SK-N-SH treated with all-trans-retinoic acid at 6 μM for 48 hours (cell line): ENCODE measurements around the gene SUSD3.

Source experiments
- ATAC-seq: fragments of 200-7000 bp; cut with Tn5 transposase; 3 replicates; pipeline ENCODE4 v1.9.1; 2020; ENCODE audit warnings: mild to moderate bottlenecking, moderate library complexity
- ARNTL ChIP-seq: fragments of 450-650 bp; formaldehyde crosslinking; IDR thresholded peaks from 2 replicates; pipeline ENCODE4 v1.5.0; 2020; ENCODE audit warnings: low read depth, mild to moderate bottlenecking, moderate library complexity, borderline replicate concordance
- BACH2 ChIP-seq: fragments of 250-450 bp; sonication (Bioruptor Pico); IDR thresholded peaks from 2 replicates; pipeline ENCODE4 v1.9.0; 2021; ENCODE audit warnings: mild to moderate bottlenecking, borderline replicate concordance
- CSDC2 ChIP-seq: fragments of 250-450 bp; sonication (Bioruptor Pico); IDR thresholded peaks from 2 replicates; pipeline ENCODE4 v1.5.0; 2020; ENCODE audit warnings: mild to moderate bottlenecking, moderate library complexity
- ESRRG ChIP-seq: fragments of 250-450 bp; sonication (Bioruptor Pico); IDR thresholded peaks from 2 replicates; pipeline ENCODE4 v1.6.1; 2021; ENCODE audit warnings: mild to moderate bottlenecking
- GLIS3 ChIP-seq: fragments of 250-450 bp; sonication (Bioruptor Pico); IDR thresholded peaks from 2 replicates; pipeline ENCODE4 v1.5.0; 2020; ENCODE audit warnings: mild to moderate bottlenecking, moderate library complexity
- ISL1 ChIP-seq: fragments of 250-450 bp; sonication (Bioruptor Pico); IDR thresholded peaks from 2 replicates; pipeline ENCODE4 v2.1.2; 2022; ENCODE audit warnings: mild to moderate bottlenecking, moderate library complexity
- OSR1 ChIP-seq: fragments of 250-450 bp; sonication (Bioruptor Pico); IDR thresholded peaks from 2 replicates; pipeline ENCODE4 v1.8.0; 2022; ENCODE audit warnings: moderate library complexity, mild to moderate bottlenecking, inconsistent platforms
- RARB ChIP-seq: fragments of 250-450 bp; sonication (Bioruptor Pico); IDR thresholded peaks from 2 replicates; pipeline ENCODE4 v1.8.0; 2021; ENCODE audit warnings: mild to moderate bottlenecking, moderate library complexity
- SNAI2 ChIP-seq: fragments of 250-450 bp; sonication (Bioruptor Pico); IDR thresholded peaks from 2 replicates; pipeline ENCODE4 v1.5.0; 2020; ENCODE audit warnings: mild to moderate bottlenecking, moderate library complexity
- TCF4 ChIP-seq: fragments of 250-450 bp; sonication (Bioruptor Pico); IDR thresholded peaks from 2 replicates; pipeline ENCODE4 v1.8.0; 2021; ENCODE audit warnings: mild to moderate bottlenecking, moderate library complexity, borderline replicate concordance
- TOX ChIP-seq: fragments of 250-450 bp; sonication (Bioruptor Pico); IDR thresholded peaks from 2 replicates; pipeline ENCODE4 v1.8.0; 2021; ENCODE audit warnings: mild to moderate bottlenecking, moderate library complexity, borderline replicate concordance
- ZC3H10 ChIP-seq: fragments of 250-450 bp; sonication (Bioruptor Pico); IDR thresholded peaks from 2 replicates; pipeline ENCODE4 v1.5.1; 2021; ENCODE audit warnings: mild to moderate bottlenecking, moderate library complexity
- ZFP3 ChIP-seq: fragments of 250-450 bp; sonication (Bioruptor Pico); IDR thresholded peaks from 2 replicates; pipeline ENCODE4 v1.5.0; 2020; ENCODE audit warnings: mild to moderate bottlenecking, moderate library complexity
- ZFP30 ChIP-seq: fragments of 450-650 bp; formaldehyde crosslinking; IDR thresholded peaks from 2 replicates; pipeline ENCODE4 v1.5.0; 2022; ENCODE audit warnings: mild to moderate bottlenecking, moderate library complexity
- ZNF565 ChIP-seq: fragments of 450-650 bp; formaldehyde crosslinking; conservative IDR thresholded peaks from 2 replicates; pipeline ENCODE4 v1.5.0; 2020; ENCODE audit warnings: low read depth, mild to moderate bottlenecking, moderate library complexity
- ZNF70 ChIP-seq: fragments of 450-650 bp; formaldehyde crosslinking; IDR thresholded peaks from 2 replicates; pipeline ENCODE4 v1.5.0; 2020; ENCODE audit warnings: mild to moderate bottlenecking, moderate library complexity
- ZNF8 ChIP-seq: fragments of 450-650 bp; formaldehyde crosslinking; IDR thresholded peaks from 2 replicates; pipeline ENCODE4 v1.5.0; 2020; ENCODE audit warnings: mild to moderate bottlenecking, moderate library complexity
- TF ChIP-seq, protein P1 (sequence below): fragments of 250-450 bp; sonication (Bioruptor Pico); IDR thresholded peaks from 2 replicates; pipeline ENCODE4 v1.8.0; 2021; ENCODE audit warnings: low read depth, mild to moderate bottlenecking, moderate library complexity, borderline replicate concordance
- TF ChIP-seq, protein P2 (sequence below): fragments of 250-450 bp; sonication (Bioruptor Pico); IDR thresholded peaks from 2 replicates; pipeline ENCODE4 v1.8.0; 2020; ENCODE audit warnings: mild to moderate bottlenecking, moderate library complexity, borderline replicate concordance
- TF ChIP-seq, protein P3 (sequence below): fragments of 250-450 bp; sonication (Bioruptor Pico); IDR thresholded peaks from 2 replicates; pipeline ENCODE4 v1.5.1; 2021; ENCODE audit warnings: mild to moderate bottlenecking, moderate library complexity
- TF ChIP-seq, protein P4 (sequence below): fragments of 250-450 bp; sonication (Bioruptor Pico); IDR thresholded peaks from 2 replicates; pipeline ENCODE4 v1.5.0; 2020; ENCODE audit warnings: mild to moderate bottlenecking, moderate library complexity
- TF ChIP-seq, protein P5 (sequence below): fragments of 250-450 bp; sonication (Bioruptor Pico); IDR thresholded peaks from 2 replicates; pipeline ENCODE4 v1.5.1; 2020; ENCODE audit warnings: low read depth, mild to moderate bottlenecking, moderate library complexity

SUSD3 gene

DNA sequence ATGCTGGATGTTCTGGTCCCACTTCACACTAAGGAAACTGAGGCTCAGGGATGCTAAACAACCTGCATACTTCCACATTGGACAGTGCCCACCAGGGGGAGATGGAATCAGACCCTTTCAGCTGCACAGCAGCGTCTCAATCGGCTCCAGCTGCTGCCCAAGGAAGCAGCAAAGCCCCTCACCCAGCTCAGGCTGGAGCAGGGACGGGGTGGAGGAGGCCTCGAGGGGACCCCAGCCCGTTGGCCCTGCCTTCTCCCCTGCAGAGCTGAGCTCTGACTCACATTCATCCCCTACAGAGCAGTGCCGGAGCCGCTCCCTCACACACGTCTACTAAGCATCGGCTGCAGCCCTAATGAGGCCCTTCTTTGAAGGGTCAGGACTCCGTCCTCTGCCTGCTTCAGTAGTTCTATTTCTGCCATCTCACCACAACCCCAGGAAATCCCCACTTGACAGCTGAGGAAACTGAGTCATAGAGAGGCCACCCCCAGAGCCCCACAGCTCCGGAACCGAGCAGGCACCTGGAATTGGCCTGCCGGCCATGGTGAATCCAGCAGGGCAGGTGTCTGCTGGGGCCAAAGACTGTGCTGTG is 21.5 kb upstream of the SUSD3 start:
- ATAC-seq, result no peak

DNA sequence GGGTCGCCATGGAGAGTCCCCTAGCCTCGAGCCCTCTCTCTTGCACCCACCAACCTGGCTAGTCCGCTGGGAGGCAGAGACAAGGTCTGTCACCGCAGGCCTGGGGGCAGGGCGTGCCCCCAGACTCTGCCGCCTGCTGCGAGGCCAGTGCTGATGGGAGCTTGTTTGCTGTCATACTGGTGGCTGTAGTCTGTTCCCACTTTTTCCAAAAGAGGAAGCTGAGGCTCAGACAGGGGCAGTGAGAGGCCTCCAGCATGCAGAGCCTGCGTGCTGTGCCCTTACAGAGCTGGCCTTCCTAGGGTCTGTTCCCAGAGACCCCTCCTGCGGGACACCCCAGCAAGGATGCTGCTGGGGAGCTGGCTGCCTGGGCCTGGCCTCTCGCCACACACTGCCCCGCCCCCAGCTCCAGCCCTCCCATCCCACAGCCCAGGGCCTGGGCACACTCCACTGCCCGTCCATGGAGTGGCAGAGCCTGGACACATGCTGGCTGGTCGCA is 21.0 kb upstream of the SUSD3 start:
- no peak for ATAC-seq

More for the DNA sequence above, 21.5 kb upstream of the SUSD3 start:
- TF ChIP-seq, protein P1, sequence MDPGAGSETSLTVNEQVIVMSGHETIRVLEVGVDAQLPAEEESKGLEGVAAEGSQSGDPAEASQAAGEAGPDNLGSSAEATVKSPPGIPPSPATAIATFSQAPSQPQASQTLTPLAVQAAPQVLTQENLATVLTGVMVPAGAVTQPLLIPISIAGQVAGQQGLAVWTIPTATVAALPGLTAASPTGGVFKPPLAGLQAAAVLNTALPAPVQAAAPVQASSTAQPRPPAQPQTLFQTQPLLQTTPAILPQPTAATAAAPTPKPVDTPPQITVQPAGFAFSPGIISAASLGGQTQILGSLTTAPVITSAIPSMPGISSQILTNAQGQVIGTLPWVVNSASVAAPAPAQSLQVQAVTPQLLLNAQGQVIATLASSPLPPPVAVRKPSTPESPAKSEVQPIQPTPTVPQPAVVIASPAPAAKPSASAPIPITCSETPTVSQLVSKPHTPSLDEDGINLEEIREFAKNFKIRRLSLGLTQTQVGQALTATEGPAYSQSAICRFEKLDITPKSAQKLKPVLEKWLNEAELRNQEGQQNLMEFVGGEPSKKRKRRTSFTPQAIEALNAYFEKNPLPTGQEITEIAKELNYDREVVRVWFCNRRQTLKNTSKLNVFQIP (CRISPR knock-in tag), result no peak
- TF ChIP-seq ZNF70, result no peak
- no peak for TF ChIP-seq CSDC2 (CRISPR knock-in tag)
- TF ChIP-seq ZNF8 (CRISPR knock-in tag), result no peak
- no peak for TF ChIP-seq BACH2
- no peak for TF ChIP-seq TOX (CRISPR knock-in tag)
- no peak for TF ChIP-seq ZNF565 (CRISPR knock-in tag)
- no peak for TF ChIP-seq ISL1
- TF ChIP-seq ZFP3, result no peak
- TF ChIP-seq, protein P2, sequence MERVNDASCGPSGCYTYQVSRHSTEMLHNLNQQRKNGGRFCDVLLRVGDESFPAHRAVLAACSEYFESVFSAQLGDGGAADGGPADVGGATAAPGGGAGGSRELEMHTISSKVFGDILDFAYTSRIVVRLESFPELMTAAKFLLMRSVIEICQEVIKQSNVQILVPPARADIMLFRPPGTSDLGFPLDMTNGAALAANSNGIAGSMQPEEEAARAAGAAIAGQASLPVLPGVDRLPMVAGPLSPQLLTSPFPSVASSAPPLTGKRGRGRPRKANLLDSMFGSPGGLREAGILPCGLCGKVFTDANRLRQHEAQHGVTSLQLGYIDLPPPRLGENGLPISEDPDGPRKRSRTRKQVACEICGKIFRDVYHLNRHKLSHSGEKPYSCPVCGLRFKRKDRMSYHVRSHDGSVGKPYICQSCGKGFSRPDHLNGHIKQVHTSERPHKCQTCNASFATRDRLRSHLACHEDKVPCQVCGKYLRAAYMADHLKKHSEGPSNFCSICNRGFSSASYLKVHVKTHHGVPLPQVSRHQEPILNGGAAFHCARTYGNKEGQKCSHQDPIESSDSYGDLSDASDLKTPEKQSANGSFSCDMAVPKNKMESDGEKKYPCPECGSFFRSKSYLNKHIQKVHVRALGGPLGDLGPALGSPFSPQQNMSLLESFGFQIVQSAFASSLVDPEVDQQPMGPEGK (CRISPR knock-in tag), result no peak
- no peak for TF ChIP-seq ZFP30 (CRISPR knock-in tag)
- no peak for TF ChIP-seq ESRRG
- TF ChIP-seq, protein P3, sequence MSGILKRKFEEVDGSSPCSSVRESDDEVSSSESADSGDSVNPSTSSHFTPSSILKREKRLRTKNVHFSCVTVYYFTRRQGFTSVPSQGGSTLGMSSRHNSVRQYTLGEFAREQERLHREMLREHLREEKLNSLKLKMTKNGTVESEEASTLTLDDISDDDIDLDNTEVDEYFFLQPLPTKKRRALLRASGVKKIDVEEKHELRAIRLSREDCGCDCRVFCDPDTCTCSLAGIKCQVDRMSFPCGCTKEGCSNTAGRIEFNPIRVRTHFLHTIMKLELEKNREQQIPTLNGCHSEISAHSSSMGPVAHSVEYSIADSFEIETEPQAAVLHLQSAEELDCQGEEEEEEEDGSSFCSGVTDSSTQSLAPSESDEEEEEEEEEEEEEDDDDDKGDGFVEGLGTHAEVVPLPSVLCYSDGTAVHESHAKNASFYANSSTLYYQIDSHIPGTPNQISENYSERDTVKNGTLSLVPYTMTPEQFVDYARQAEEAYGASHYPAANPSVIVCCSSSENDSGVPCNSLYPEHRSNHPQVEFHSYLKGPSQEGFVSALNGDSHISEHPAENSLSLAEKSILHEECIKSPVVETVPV, result no peak
- no peak for TF ChIP-seq ARNTL (CRISPR knock-in tag)
- no peak for TF ChIP-seq OSR1 (CRISPR knock-in tag)
- TF ChIP-seq, all 23 proteins: peak for 0

DNA sequence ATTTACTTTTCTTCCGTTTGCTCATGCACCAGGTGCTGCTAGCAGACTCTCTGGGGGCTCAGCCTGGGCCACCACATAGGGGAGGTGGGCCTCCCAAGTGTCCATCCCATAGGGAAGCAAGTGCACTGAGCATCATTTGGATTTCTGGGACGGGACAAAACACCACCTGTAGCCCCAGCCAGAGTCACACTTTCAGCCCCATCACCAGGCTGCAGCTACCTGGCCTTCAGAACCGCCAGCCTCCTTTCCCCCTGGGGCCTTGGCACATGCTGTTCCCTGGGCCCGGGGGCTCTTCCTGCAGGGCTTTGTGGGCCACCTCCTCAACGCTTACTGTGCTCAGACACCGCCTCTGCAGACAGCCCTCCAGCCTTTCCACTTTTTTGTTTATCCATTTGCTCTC is 19.6 kb upstream of the SUSD3 start:
- no peak for TF ChIP-seq ZNF8 (CRISPR knock-in tag)
- TF ChIP-seq BACH2, result no peak
- no peak for TF ChIP-seq RARB
- TF ChIP-seq ARNTL (CRISPR knock-in tag), result no peak
- TF ChIP-seq, protein P2 (CRISPR knock-in tag), result no peak
- TF ChIP-seq ZC3H10, result no peak
- no peak for TF ChIP-seq GLIS3 (CRISPR knock-in tag)
- TF ChIP-seq, protein P4, sequence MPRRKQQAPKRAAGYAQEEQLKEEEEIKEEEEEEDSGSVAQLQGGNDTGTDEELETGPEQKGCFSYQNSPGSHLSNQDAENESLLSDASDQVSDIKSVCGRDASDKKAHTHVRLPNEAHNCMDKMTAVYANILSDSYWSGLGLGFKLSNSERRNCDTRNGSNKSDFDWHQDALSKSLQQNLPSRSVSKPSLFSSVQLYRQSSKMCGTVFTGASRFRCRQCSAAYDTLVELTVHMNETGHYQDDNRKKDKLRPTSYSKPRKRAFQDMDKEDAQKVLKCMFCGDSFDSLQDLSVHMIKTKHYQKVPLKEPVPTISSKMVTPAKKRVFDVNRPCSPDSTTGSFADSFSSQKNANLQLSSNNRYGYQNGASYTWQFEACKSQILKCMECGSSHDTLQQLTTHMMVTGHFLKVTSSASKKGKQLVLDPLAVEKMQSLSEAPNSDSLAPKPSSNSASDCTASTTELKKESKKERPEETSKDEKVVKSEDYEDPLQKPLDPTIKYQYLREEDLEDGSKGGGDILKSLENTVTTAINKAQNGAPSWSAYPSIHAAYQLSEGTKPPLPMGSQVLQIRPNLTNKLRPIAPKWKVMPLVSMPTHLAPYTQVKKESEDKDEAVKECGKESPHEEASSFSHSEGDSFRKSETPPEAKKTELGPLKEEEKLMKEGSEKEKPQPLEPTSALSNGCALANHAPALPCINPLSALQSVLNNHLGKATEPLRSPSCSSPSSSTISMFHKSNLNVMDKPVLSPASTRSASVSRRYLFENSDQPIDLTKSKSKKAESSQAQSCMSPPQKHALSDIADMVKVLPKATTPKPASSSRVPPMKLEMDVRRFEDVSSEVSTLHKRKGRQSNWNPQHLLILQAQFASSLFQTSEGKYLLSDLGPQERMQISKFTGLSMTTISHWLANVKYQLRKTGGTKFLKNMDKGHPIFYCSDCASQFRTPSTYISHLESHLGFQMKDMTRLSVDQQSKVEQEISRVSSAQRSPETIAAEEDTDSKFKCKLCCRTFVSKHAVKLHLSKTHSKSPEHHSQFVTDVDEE (CRISPR knock-in tag), result no peak
- no peak for TF ChIP-seq ESRRG
- no peak for TF ChIP-seq ZNF565 (CRISPR knock-in tag)
- no peak for TF ChIP-seq ISL1
- TF ChIP-seq, protein P1 (CRISPR knock-in tag), result no peak
- TF ChIP-seq ZNF70, result no peak
- TF ChIP-seq, protein P3, result no peak
- TF ChIP-seq TCF4 (CRISPR knock-in tag), result no peak
- TF ChIP-seq, protein P5, sequence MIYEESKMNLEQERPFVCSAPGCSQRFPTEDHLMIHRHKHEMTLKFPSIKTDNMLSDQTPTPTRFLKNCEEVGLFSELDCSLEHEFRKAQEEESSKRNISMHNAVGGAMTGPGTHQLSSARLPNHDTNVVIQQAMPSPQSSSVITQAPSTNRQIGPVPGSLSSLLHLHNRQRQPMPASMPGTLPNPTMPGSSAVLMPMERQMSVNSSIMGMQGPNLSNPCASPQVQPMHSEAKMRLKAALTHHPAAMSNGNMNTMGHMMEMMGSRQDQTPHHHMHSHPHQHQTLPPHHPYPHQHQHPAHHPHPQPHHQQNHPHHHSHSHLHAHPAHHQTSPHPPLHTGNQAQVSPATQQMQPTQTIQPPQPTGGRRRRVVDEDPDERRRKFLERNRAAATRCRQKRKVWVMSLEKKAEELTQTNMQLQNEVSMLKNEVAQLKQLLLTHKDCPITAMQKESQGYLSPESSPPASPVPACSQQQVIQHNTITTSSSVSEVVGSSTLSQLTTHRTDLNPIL (CRISPR knock-in tag), result no peak
- TF ChIP-seq CSDC2 (CRISPR knock-in tag), result no peak
- TF ChIP-seq ZFP30 (CRISPR knock-in tag), result no peak
- no peak for TF ChIP-seq TOX (CRISPR knock-in tag)
- no peak for TF ChIP-seq ZFP3
- ATAC-seq, result no peak

More for the DNA sequence above, 21.0 kb upstream of the SUSD3 start:
- TF ChIP-seq SNAI2 (CRISPR knock-in tag), result no peak
